Neural progenitor cell (in vitro differentiated cells): ENCODE data around the gene NKAIN1. TPM values are rescaled to one million over a fixed set of nuclear protein-coding genes. Genes with fewer than 3 reads are reported as not detected.

Source experiments
- DNase-seq: peaks from one replicate; pipeline ENCODE4 v3.0.0-alpha.2; 2016; ENCODE audit warnings: low spot score
- H2AFZ ChIP-seq: fragments of 200-600 bp; sonication (generic); replicated peaks from 2 replicates; pipeline ENCODE4 v1.6.1; 2016; ENCODE audit warnings: antibody characterized with exemption
- H3F3A ChIP-seq: fragments of 200-600 bp; sonication (generic); 2 replicates; pipeline ENCODE4 v1.6.1; 2016; ENCODE audit warnings: antibody characterized with exemption, low read depth
- H3K27ac ChIP-seq: fragments of 200-600 bp; sonication (generic); 2 replicates; pipeline ENCODE4 v1.5.1; 2016; ENCODE audit warnings: mild to moderate bottlenecking
- H3K27me3 ChIP-seq: fragments of 200-600 bp; sonication (generic); 2 replicates; pipeline ENCODE4 v1.6.1; 2016; ENCODE audit warnings: mild to moderate bottlenecking, moderate library complexity
- H3K36me3 ChIP-seq: fragments of 200-600 bp; sonication (generic); 2 replicates; pipeline ENCODE4 v1.5.1; 2016
- H3K4me1 ChIP-seq: fragments of 200-600 bp; sonication (generic); 2 replicates; pipeline ENCODE4 v1.6.1; 2016; ENCODE audit warnings: mixed run types
- H3K4me2 ChIP-seq: fragments of 200-600 bp; sonication (generic); 2 replicates; pipeline ENCODE4 v1.6.1; 2016
- H3K4me3 ChIP-seq: fragments of 200-600 bp; sonication (generic); 2 replicates; pipeline ENCODE4 v1.5.1; 2016
- H3K79me2 ChIP-seq: fragments of 200-600 bp; sonication (generic); 2 replicates; pipeline ENCODE4 v1.6.1; 2016; ENCODE audit warnings: low read depth
- H3K9ac ChIP-seq: fragments of 200-600 bp; sonication (generic); 2 replicates; pipeline ENCODE4 v1.6.1; 2016
- H3K9me3 ChIP-seq: fragments of 200-600 bp; sonication (generic); 2 replicates; pipeline ENCODE4 v1.5.1; 2016; ENCODE audit warnings: low read depth
- H4K20me1 ChIP-seq: fragments of 200-600 bp; sonication (generic); 2 replicates; pipeline ENCODE4 v1.6.1; 2016; ENCODE audit warnings: low read depth
- H3K27ac Mint-ChIP-seq: 3 replicates; pipeline ENCODE4 v1.8.0; 2021; ENCODE audit warnings: mixed read lengths
- H3K27me3 Mint-ChIP-seq: 2 replicates; pipeline ENCODE4 v1.8.0; 2022; ENCODE audit warnings: low read depth, mild to moderate bottlenecking, inconsistent platforms, moderate library complexity, mixed read lengths; ENCODE audit not compliant: insufficient read depth
- H3K36me3 Mint-ChIP-seq: 3 replicates; pipeline ENCODE4 v1.8.0; 2021; ENCODE audit warnings: mixed read lengths
- H3K4me1 Mint-ChIP-seq: 3 replicates; pipeline ENCODE4 v1.8.0; 2021; ENCODE audit warnings: mixed read lengths
- H3K4me3 Mint-ChIP-seq: 3 replicates; pipeline ENCODE4 v1.8.0; 2021; ENCODE audit warnings: mild to moderate bottlenecking, moderate library complexity, mixed read lengths
- H3K9me3 Mint-ChIP-seq: 3 replicates; pipeline ENCODE4 v1.8.0; 2020; ENCODE audit warnings: mixed read lengths
- EZH2 ChIP-seq: fragments of 200-600 bp; sonication (generic); IDR thresholded peaks from 2 replicates; pipeline ENCODE4 v1.6.1; 2017; ENCODE audit warnings: antibody characterized with exemption, mild to moderate bottlenecking, moderate library complexity
- EZH2phosphoT487 ChIP-seq: fragments of 200-600 bp; sonication (generic); IDR thresholded peaks from 2 replicates; pipeline ENCODE4 v1.6.1; 2017; ENCODE audit warnings: antibody characterized with exemption
- total RNA-seq: library from RNA; depleted of rRNA; stranded (reverse); fragments of >200 nt; gene quantifications from 2 replicates; pipeline ENCODE4 v1.2.3, GENCODE V29; 2015; ENCODE audit warnings: low replicate concordance
- TF ChIP-seq, protein P1 (sequence below): fragments of 200-600 bp; sonication (generic); IDR thresholded peaks from 2 replicates; pipeline ENCODE4 v1.5.1; 2017; ENCODE audit warnings: antibody characterized with exemption, mild to moderate bottlenecking

The NKAIN1 gene
- total RNA-seq, 1 donor from 2014 or later, result 14.5 TPM

DNA sequence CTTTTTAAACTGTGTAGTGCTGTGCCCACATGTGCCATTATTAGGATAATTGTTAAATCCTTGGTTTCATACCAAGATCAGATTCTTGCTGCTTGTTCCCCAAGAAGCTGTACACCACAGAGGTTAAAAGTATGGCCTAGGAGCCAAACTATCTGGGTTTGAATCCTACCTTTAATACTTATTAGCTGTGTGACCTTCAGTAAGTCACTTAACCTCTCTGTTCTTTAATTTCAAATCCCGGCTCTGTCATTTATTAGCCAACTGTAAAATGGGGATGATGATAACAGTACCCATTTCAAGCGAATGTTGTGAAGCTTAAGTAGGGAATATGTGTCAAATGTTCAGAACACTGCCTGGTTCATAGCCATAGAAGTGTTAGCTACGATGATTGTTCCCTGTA lies 32.6 kb downstream of the NKAIN1 start:
- H3K4me3 ChIP-seq, result no peak overlapping the region
- Mint-ChIP-seq H3K36me3 (peaks cover 9% of the 10 kb centered on the region), H3K27ac (no peak overlapping the region), H3K4me3 (no peak overlapping the region), H3K4me1 (peaks cover 29% of the 10 kb centered on the region), H3K27me3 (peaks cover 11% of the 10 kb centered on the region), H3K9me3 (peaks cover 9% of the 10 kb centered on the region)
- H2AFZ ChIP-seq, result no peak overlapping the region
- no peak overlapping the region for H3K27ac ChIP-seq
- no peaks in the 10 kb centered on the region for H3K27me3 ChIP-seq
- H3K79me2 ChIP-seq, result no peaks in the 10 kb centered on the region
- H3K4me2 ChIP-seq, result no peak overlapping the region
- H3K4me1 ChIP-seq, result no peaks in the 10 kb centered on the region
- H3F3A ChIP-seq, result peaks cover 3% of the 10 kb centered on the region
- no peak for DNase-seq
- no peaks in the 10 kb centered on the region for H4K20me1 ChIP-seq
- TF ChIP-seq EZH2phosphoT487 (no peak), EZH2 (no peak)
- TF ChIP-seq, protein P1, sequence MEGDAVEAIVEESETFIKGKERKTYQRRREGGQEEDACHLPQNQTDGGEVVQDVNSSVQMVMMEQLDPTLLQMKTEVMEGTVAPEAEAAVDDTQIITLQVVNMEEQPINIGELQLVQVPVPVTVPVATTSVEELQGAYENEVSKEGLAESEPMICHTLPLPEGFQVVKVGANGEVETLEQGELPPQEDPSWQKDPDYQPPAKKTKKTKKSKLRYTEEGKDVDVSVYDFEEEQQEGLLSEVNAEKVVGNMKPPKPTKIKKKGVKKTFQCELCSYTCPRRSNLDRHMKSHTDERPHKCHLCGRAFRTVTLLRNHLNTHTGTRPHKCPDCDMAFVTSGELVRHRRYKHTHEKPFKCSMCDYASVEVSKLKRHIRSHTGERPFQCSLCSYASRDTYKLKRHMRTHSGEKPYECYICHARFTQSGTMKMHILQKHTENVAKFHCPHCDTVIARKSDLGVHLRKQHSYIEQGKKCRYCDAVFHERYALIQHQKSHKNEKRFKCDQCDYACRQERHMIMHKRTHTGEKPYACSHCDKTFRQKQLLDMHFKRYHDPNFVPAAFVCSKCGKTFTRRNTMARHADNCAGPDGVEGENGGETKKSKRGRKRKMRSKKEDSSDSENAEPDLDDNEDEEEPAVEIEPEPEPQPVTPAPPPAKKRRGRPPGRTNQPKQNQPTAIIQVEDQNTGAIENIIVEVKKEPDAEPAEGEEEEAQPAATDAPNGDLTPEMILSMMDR, result no peak
- H3K9ac ChIP-seq, result no peak overlapping the region
- no peaks in the 10 kb centered on the region for H3K9me3 ChIP-seq
- no peaks in the 10 kb centered on the region for H3K36me3 ChIP-seq

DNA sequence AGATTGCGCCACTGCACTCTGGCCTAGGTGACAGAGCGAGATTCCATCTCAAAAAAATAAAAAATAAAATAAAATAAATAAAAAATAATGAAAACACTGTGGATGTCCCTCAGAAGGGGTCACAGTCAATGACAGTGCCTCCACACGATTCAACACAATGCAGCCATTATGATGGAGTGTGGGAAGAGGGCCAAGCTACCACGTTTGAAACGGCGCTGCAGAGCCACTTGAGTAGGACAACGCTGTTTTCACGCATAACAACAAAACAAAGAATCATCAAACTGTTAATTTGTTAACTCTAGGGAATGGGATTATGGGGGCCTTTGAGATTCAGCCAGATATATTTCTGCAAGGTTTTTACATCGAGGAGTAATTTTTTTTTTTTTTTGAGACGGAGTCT lies 36.5 kb downstream of the NKAIN1 start:
- H3K9ac ChIP-seq, result no peak overlapping the region
- no peak overlapping the region for H3K27ac Mint-ChIP-seq
- no peak overlapping the region for H3K4me3 Mint-ChIP-seq
- DNase-seq, result no peak
- no peak overlapping the region for H3K27ac ChIP-seq
- TF ChIP-seq EZH2phosphoT487 (no peak), EZH2 (no peak)
- TF ChIP-seq, protein P1, result no peak
- peaks cover 49% of the 10 kb centered on the region for H3K4me1 Mint-ChIP-seq
- no peaks in the 10 kb centered on the region for H3K9me3 ChIP-seq
- H3K36me3 ChIP-seq, result no peaks in the 10 kb centered on the region
- no peaks in the 10 kb centered on the region for H3K27me3 ChIP-seq
- no peaks in the 10 kb centered on the region for H3K9me3 Mint-ChIP-seq
- H3K4me1 ChIP-seq, result peaks cover 12% of the 10 kb centered on the region
- H3K79me2 ChIP-seq, result no peaks in the 10 kb centered on the region
- H3K27me3 Mint-ChIP-seq, result peaks cover 7% of the 10 kb centered on the region
- peaks cover 12% of the 10 kb centered on the region for H4K20me1 ChIP-seq
- H3K4me3 ChIP-seq, result no peak overlapping the region
- no peak overlapping the region for H3K4me2 ChIP-seq
- H3F3A ChIP-seq, result peaks cover 8% of the 10 kb centered on the region
- H2AFZ ChIP-seq, result no peak overlapping the region
- peaks cover 2% of the 10 kb centered on the region for H3K36me3 Mint-ChIP-seq

DNA sequence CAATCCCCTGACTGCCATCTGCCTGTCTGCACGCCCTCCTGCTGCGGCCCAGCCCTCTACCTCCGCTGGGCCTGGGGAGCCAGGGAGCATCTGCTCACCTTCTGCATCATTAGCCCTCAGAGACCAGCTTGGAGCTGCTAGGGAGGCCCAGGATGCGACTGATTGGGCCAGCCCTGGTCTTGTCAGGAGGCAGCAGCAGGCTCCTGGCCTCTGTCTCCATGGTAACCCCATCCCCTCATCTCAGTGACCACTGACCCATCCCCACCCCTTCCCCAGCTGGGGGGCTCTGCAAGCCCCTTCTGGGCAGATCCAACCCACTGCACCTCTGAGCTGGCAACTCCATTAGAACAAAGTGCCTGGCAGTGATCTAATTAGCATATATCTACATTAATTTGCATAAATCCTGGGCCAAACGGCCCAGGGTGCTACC lies 37.7 kb downstream of the NKAIN1 start:
- Histone ChIP-seq H3K27me3 (no peaks in the 10 kb centered on the region), H3K4me3 (no peak overlapping the region), H3K9me3 (no peaks in the 10 kb centered on the region), H3K4me1 (peaks cover 15% of the 10 kb centered on the region), H3K9ac (no peak overlapping the region), H3F3A (peaks cover 5% of the 10 kb centered on the region), H4K20me1 (peaks cover 12% of the 10 kb centered on the region), H3K36me3 (no peaks in the 10 kb centered on the region), H3K79me2 (no peaks in the 10 kb centered on the region), H3K27ac (no peak overlapping the region), H3K4me2 (no peak overlapping the region), H2AFZ (no peak overlapping the region)
- TF ChIP-seq EZH2phosphoT487, result no peak
- Mint-ChIP-seq H3K4me1 (peaks cover 42% of the 10 kb centered on the region), H3K27ac (no peak overlapping the region), H3K4me3 (no peak overlapping the region), H3K9me3 (no peaks in the 10 kb centered on the region), H3K27me3 (peaks cover 4% of the 10 kb centered on the region), H3K36me3 (peaks cover 2% of the 10 kb centered on the region)
- DNase-seq, result no peak

DNA sequence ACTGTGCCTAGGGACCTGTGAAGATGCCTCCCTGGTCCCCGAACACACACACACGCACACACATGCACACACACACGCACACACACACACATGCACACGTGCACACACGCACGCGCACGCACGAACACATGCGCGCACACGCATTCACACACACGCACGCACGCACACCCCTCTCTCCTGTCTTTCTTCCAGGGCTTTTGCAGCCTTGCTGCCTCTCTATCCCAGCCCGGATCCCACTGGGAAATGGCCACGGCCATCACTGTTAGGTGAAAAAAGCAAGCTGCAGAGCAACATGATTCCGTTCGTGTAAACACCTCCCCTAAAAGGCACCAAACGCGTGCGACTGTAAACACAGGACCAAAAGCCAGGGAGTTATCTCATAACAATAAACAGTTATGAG lies 39.7 kb downstream of the NKAIN1 start:
- Histone ChIP-seq H3K27ac (no peak overlapping the region), H3K9ac (no peak overlapping the region), H3K36me3 (no peaks in the 10 kb centered on the region), H3K4me2 (no peak overlapping the region), H3K79me2 (no peaks in the 10 kb centered on the region), H4K20me1 (peaks cover 12% of the 10 kb centered on the region), H3K9me3 (no peaks in the 10 kb centered on the region), H2AFZ (no peak overlapping the region), H3F3A (peaks cover 5% of the 10 kb centered on the region), H3K27me3 (no peaks in the 10 kb centered on the region), H3K4me3 (no peak overlapping the region), H3K4me1 (peaks cover 15% of the 10 kb centered on the region)
- DNase-seq, result no peak
- TF ChIP-seq, protein P1, result no peak
- no peak for TF ChIP-seq EZH2phosphoT487
- TF ChIP-seq EZH2, result no peak
- Mint-ChIP-seq H3K27ac (peak overlapping the region; percentile 89), H3K9me3 (no peaks in the 10 kb centered on the region), H3K4me1 (peaks cover 47% of the 10 kb centered on the region), H3K27me3 (peaks cover 6% of the 10 kb centered on the region), H3K36me3 (peaks cover 3% of the 10 kb centered on the region), H3K4me3 (peak overlapping the region; percentile 50)
